Stimulated activated CD8-positive, alpha-beta memory T cell treated with anti-CD3 and anti-CD28 coated beads, Interleukin-15, amount 100 ng/mL, for 1 hour (primary cell): ENCODE results near the gene MVB12A.

Experiments
- DNase-seq: peaks from one replicate; pipeline ENCODE4 v3.0.0-alpha.2; 2020; ENCODE audit warnings: low read depth

Gene MVB12A

GRCh38 chr19:17419621-17420474 lies at the start of gene MVB12A:
MVB12A (plus strand) TSS chr19:17420047; CDS start chr19:17420136, 89 bp downstream.
- peak; percentile 89 for DNase-seq

GRCh38 chr19:17376935-17377600 lies 42.8 kb upstream of the MVB12A start, which contains the start of gene PLVAP:
PLVAP (minus strand) TSS chr19:17377342; CDS start chr19:17377288, 54 bp downstream.
- DNase-seq: no peak

- no peak for DNase-seq
These were observed 41.6 kb upstream of the MVB12A start for GRCh38 chr19:17378271-17378670.

- no peak for DNase-seq
These were observed 40.6 kb upstream of the MVB12A start for GRCh38 chr19:17379221-17379631.

- DNase-seq: no peak
These were observed 39.3 kb upstream of the MVB12A start for GRCh38 chr19:17380426-17381138.

- peak; percentile 24 for DNase-seq
These were observed 33.8 kb upstream of the MVB12A start for GRCh38 chr19:17385878-17386611.

GRCh38 chr19:17389288-17389687 lies 30.6 kb upstream of the MVB12A start:
- no peak for DNase-seq

GRCh38 chr19:17389957-17390664 lies 29.7 kb upstream of the MVB12A start:
- no peak for DNase-seq

GRCh38 chr19:17390665-17391370 lies 29.0 kb upstream of the MVB12A start:
- peak; percentile 73 for DNase-seq

- no peak for DNase-seq
These were observed 28.3 kb upstream of the MVB12A start for GRCh38 chr19:17391371-17392151.

- no peak for DNase-seq
These were observed 26.8 kb upstream of the MVB12A start for GRCh38 chr19:17393002-17393401.

- DNase-seq: no peak
These were observed 25.9 kb upstream of the MVB12A start, which contains the start of gene CCDC194 for GRCh38 chr19:17393914-17394313. CCDC194 (minus strand) TSS chr19:17394196; CDS start chr19:17394158, 38 bp downstream.

- peak; percentile 49 for DNase-seq
These were observed 24.9 kb upstream of the MVB12A start for GRCh38 chr19:17394891-17395415.

GRCh38 chr19:17398902-17399527 lies 20.8 kb upstream of the MVB12A start:
- no peak for DNase-seq

GRCh38 chr19:17401628-17402027 lies 18.2 kb upstream of the MVB12A start:
- DNase-seq: no peak

- peak; percentile 36 for DNase-seq
These were observed 16.6 kb upstream of the MVB12A start for GRCh38 chr19:17402982-17403855.

GRCh38 chr19:17404015-17404414 lies 15.8 kb upstream of the MVB12A start:
- DNase-seq: no peak
